Upper lobe of left lung (tissue), 4 donors: ENCODE data around the gene SUGT1.
"Not testable (repeated sequence)": the region's sequence is repeated elsewhere in the genome, so short reads cannot be mapped to it uniquely, and the experiment has no call there.

Source experiments
- POLR2A ChIP-seq, 4 donors: fragments of 450-650 bp; IDR thresholded peaks; one replicate each; pipeline ENCODE4 v1.5.1; 2016 to 2017; ENCODE audit warnings: antibody characterized with exemption in 4 of 4, mild to moderate bottlenecking in 2 of 4
- POLR2AphosphoS5 ChIP-seq, 2 donors: sonication (generic); formaldehyde crosslinking; IDR thresholded peaks; one replicate each; pipeline ENCODE4 v1.5.1; 2017; ENCODE audit warnings: antibody characterized with exemption in 2 of 2
- TF ChIP-seq, protein P1 (sequence below), 6 experiments: fragments of 450-650 bp in 4 of 6; fragments of 200-600 bp in 2 of 6; sonication (generic) in 2 of 6; IDR thresholded peaks; one replicate each; pipeline ENCODE4 v1.5.1; 2016 to 2019; ENCODE audit warnings: antibody characterized with exemption in 6 of 6

DNA sequence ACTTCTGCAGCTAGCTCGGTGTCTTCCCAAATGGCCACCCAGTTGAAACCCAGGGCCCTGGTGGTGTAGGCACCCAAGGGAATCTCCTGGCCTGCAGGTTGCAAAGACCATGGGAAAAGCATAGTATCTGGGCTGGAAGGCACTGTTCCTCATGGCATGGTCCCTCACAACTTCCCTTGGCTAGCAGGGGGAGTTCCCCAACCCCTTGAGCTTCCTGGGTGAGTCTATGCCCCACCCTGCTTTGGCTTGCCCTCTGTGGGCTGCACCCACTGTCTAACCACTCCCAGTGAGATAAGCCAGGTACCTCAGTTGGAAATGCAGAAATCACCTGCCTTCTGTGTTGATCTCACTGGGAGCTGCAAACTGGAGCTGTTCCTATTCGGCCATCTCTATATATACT is 68.7 kb downstream of the SUGT1 start:
- TF ChIP-seq, protein P1, sequence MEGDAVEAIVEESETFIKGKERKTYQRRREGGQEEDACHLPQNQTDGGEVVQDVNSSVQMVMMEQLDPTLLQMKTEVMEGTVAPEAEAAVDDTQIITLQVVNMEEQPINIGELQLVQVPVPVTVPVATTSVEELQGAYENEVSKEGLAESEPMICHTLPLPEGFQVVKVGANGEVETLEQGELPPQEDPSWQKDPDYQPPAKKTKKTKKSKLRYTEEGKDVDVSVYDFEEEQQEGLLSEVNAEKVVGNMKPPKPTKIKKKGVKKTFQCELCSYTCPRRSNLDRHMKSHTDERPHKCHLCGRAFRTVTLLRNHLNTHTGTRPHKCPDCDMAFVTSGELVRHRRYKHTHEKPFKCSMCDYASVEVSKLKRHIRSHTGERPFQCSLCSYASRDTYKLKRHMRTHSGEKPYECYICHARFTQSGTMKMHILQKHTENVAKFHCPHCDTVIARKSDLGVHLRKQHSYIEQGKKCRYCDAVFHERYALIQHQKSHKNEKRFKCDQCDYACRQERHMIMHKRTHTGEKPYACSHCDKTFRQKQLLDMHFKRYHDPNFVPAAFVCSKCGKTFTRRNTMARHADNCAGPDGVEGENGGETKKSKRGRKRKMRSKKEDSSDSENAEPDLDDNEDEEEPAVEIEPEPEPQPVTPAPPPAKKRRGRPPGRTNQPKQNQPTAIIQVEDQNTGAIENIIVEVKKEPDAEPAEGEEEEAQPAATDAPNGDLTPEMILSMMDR (IDR thresholded peaks at IDR 0.05), result not testable (repeated sequence)
- not testable (repeated sequence) for TF ChIP-seq POLR2A, POLR2AphosphoS5 (IDR thresholded peaks at IDR 0.05)
